Psoas muscle (tissue), 8 donors: ENCODE data around the gene MAGI1. TPM values are rescaled to one million over a fixed set of nuclear protein-coding genes. Genes with fewer than 3 reads are reported as not detected.

Experiments used
- ATAC-seq, 4 donors: fragments of 200-7000 bp; cut with Tn5 transposase; one replicate each; pipeline ENCODE4 v1.9.1; 2020; ENCODE audit warnings: moderate library complexity in 3 of 4, mild to moderate bottlenecking in 2 of 4
- DNase-seq, 2 donors: peaks; one replicate each; pipeline ENCODE4 v3.0.0-alpha.2; 2020
- H3K27ac ChIP-seq: fragments of 200-600 bp; one replicate; pipeline ENCODE4 v1.8.0; 2022
- H3K27me3 ChIP-seq, 3 donors: fragments of 200-600 bp in 1 of 3; one replicate each; pipeline versions ENCODE4 v1.6.1 to v1.8.0; 2013 to 2022; ENCODE audit warnings: low read length in 2 of 3, mild to moderate bottlenecking in 2 of 3, moderate library complexity in 1 of 3; ENCODE audit not compliant: insufficient read depth in 3 of 3
- H3K36me3 ChIP-seq, 2 donors: fragments of 200-600 bp in 1 of 2; one replicate each; pipeline versions ENCODE4 v1.6.1 to v1.8.0; 2013 to 2022; ENCODE audit warnings: low read depth in 1 of 2, mild to moderate bottlenecking in 1 of 2, moderate library complexity in 1 of 2; ENCODE audit not compliant: insufficient read depth in 1 of 2
- H3K4me1 ChIP-seq: fragments of 200-600 bp; one replicate; pipeline ENCODE4 v1.8.0; 2022
- H3K4me3 ChIP-seq: fragments of 200-600 bp; one replicate; pipeline ENCODE4 v1.8.0; 2022; ENCODE audit warnings: mild to moderate bottlenecking
- H3K9me3 ChIP-seq: fragments of 200-600 bp; one replicate; pipeline ENCODE4 v1.8.0; 2022
- WGBS, 3 donors: extraction: QIAGEN DNeasy Blood & Tissue Kit; methylation state at CpG; one replicate each; pipeline versions ENCODE4 v1.1.6 to v1.1.7; 2013; 5-methylcytosine and 5-hydroxymethylcytosine counted together
- intact Hi-C, 2 donors: fragments of 100-400 bp; cut with DNase I; formaldehyde crosslinking; loops; one replicate each; pipeline versions ENCODE4 v1.11.0 to v1.14.2; 2022
- polyA plus RNA-seq, 3 donors: library from polyadenylated mRNA; stranded (reverse); fragments of 200-250 nt; gene quantifications; one replicate each; pipeline ENCODE4 v1.2.3, GENCODE V29; 2013
- total RNA-seq, 4 donors: library from RNA; stranded (reverse); fragmentation: NEBNext Ultra II Directional in 2 of 4; extraction: Animal tissue kit (Norgen Biotek cat#: 25700) in 2 of 4; gene quantifications; one replicate each; pipeline versions ENCODE4 v1.2.1 to v1.2.4, GENCODE V29; 2021 to 2023
- TF ChIP-seq, protein P1 (sequence below): fragments of 200-600 bp; IDR thresholded peaks from one replicate; pipeline ENCODE4 v1.8.0; 2022; ENCODE audit warnings: antibody characterized with exemption
- donor health status: healthy with polysubstance abuse.
- donor health status: DM: no; HTN: no; CAD: no; lungs with moderate emphysema.
- donor health status: Bipolar disorder and iron deficiency.
- donor health status: healthy.
- donor health status: DM: yes; HTN: yes; CAD: no.
- donor health status: DM: no; HTN: no; CAD: no.
- donor health status: DM: no; HTN: no; CAD: no.
- donor health status: DM: yes; HTN: yes; CAD: no.

MAGI1 gene
- total and polyA plus RNA-seq, 7 donors = 4.5 to 8.1 (median 6.3) TPM

DNA sequence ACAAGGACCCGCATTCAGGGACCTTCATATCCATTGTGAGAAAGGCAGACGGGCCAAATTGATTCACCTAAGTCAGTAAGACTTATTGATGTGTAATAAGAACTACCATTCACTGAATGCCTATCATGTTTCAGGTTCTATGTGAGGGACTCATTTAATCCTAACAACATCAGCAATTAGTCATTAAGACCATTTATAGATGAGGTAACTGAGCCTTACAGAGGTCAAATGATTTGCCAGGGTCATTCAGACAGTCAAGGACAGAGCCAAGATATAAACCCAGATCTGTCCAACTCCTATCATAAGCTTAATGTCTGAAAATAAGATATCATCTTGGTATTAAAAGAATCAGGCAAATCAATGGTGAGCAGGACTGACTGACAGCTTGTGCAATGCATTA is 453.8 kb downstream of the MAGI1 start:
- H3K27me3 ChIP-seq = no peaks in the 10 kb centered on the region
- no peaks in the 10 kb centered on the region for H3K9me3 ChIP-seq
- ATAC-seq (peak in 3 of 4 donors; percentile 24 to 65 (median 52)), DNase-seq (no peak)
- no peaks in the 10 kb centered on the region for H3K4me1 ChIP-seq
- WGBS, 3 donors = 70 to 84% (median 81%) methylated on average over 2 of the region's 2 CpGs
- no peaks in the 10 kb centered on the region for H3K36me3 ChIP-seq
- intact Hi-C loops = no loop called here
- no peak overlapping the region for H3K4me3 ChIP-seq
- TF ChIP-seq, protein P1, sequence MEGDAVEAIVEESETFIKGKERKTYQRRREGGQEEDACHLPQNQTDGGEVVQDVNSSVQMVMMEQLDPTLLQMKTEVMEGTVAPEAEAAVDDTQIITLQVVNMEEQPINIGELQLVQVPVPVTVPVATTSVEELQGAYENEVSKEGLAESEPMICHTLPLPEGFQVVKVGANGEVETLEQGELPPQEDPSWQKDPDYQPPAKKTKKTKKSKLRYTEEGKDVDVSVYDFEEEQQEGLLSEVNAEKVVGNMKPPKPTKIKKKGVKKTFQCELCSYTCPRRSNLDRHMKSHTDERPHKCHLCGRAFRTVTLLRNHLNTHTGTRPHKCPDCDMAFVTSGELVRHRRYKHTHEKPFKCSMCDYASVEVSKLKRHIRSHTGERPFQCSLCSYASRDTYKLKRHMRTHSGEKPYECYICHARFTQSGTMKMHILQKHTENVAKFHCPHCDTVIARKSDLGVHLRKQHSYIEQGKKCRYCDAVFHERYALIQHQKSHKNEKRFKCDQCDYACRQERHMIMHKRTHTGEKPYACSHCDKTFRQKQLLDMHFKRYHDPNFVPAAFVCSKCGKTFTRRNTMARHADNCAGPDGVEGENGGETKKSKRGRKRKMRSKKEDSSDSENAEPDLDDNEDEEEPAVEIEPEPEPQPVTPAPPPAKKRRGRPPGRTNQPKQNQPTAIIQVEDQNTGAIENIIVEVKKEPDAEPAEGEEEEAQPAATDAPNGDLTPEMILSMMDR = no peak
- H3K27ac ChIP-seq = no peak overlapping the region

DNA sequence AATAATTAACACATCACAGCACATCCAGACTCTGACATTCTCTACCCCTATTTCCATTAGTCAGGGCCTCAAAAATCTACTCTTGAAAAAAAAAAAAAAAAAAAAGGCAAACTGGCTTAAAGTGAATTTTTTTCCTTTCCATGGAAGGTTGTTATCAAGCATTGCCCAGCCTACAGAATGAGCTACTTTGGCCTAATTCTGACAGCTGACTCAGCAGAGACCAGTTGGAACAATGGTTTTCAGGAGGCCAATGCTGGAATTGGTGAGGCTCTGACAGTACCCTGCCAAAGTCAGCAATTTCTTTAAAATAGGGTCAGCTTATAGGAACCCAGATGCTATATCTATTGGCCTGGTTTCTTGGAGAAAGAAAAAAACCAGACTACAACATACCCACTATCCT is 454.7 kb downstream of the MAGI1 start:
- no peak overlapping the region for H3K27ac ChIP-seq
- TF ChIP-seq, protein P1 = no peak

DNA sequence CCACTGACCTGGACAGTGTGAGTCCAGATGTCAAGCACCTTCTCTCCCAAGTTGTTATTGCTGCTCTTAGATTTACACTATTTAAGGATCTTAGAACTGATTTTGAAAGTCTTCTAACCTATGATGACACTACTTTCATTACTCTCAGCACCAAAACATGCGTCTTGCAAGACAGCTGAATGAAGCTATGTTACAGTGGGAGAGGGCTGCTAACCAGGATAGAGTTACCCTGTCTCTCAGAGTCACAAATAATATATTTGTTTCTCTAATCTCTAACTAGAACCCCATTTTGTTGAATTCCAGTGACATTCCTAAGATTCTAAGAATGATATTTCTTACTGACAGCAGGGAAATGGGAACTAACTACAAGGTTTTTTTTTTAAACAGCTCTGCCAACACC is 455.5 kb downstream of the MAGI1 start:
- Histone ChIP-seq H3K27me3 (no peaks in the 10 kb centered on the region), H3K27ac (no peak overlapping the region), H3K9me3 (no peaks in the 10 kb centered on the region), H3K36me3 (no peaks in the 10 kb centered on the region), H3K4me3 (no peak overlapping the region), H3K4me1 (no peaks in the 10 kb centered on the region)
- intact Hi-C loops = no loop called here
- ATAC-seq = no peak
- DNase-seq = no peak
- 89 to 100% (median 90%) methylated on average over 1 of the region's 1 CpG for WGBS, 3 donors
- TF ChIP-seq, protein P1 = no peak

More for the DNA sequence above, 454.7 kb downstream of the MAGI1 start:
- Histone ChIP-seq H3K27me3 (no peaks in the 10 kb centered on the region), H3K4me1 (no peaks in the 10 kb centered on the region), H3K36me3 (no peaks in the 10 kb centered on the region), H3K4me3 (no peak overlapping the region), H3K9me3 (no peaks in the 10 kb centered on the region)
- no peak for ATAC-seq
- intact Hi-C loops = no loop called here
- DNase-seq = no peak

DNA sequence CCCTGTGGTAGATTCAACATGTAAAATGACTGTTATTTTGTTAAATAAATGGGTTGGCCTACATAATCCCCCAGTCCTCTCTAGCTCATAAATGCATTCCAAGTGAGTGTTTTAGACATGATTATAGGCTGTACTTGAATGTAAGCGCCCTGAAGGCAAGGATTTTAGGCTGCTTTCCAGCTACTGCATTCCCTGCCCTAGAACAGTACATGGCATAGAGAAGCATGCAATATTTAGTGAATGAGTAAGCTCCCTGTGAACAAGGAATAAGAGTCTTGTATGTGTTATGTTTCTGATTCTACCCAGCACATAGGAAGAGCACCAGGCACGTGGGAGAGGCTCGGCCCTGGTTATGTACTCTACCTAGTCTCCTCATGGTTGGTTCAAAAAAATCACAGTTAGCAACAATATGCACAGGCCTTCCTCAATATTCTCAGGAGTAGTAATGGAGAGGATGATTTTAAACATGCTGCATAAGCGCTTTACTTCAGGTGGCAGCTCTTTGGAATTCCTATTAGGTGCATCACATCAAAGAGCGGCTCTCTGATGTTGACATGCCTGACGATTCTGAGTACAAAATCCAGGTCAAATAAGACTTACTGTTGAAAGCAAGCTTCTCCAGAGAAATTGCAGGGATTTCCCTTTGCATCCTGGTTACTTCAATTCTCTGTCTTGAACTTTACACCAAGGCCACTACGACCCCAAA is 456.6 kb downstream of the MAGI1 start:
- TF ChIP-seq, protein P1 = no peak
- no peak for DNase-seq
- H3K9me3 ChIP-seq = no peaks in the 10 kb centered on the region
- 80 to 96% (median 84%) methylated on average over 7 of the region's 7 CpGs for WGBS, 3 donors
- no peaks in the 10 kb centered on the region for H3K27me3 ChIP-seq
- intact Hi-C loops = no loop called here
- H3K36me3 ChIP-seq = no peaks in the 10 kb centered on the region
- ATAC-seq = peak in 2 of 4 donors; percentile 46 to 53
- peaks cover 6% of the 10 kb centered on the region for H3K4me1 ChIP-seq
- H3K27ac ChIP-seq = no peak overlapping the region
- H3K4me3 ChIP-seq = no peak overlapping the region

DNA sequence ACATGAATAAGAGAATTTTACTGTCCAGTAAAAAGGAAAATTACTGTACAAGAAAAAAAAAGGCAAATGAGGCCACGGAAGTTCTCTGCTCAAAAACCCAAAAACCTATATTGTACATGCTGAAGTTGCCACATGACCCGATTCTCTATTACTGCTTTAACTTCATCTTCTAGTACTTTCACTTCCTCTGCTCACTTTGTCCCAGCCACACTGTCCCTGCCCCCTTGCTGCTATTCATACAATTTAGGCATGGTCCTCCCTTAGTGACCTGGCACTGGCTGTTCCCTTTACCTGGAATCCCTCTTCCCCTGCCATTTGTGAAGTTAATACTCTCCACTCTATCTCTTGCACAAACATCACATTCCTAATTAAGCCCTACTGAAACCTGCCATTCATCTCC is 457.4 kb downstream of the MAGI1 start:
- no peaks in the 10 kb centered on the region for H3K9me3 ChIP-seq
- intact Hi-C loops = no loop called here
- no peaks in the 10 kb centered on the region for H3K36me3 ChIP-seq
- ATAC-seq (no peak), DNase-seq (no peak)
- TF ChIP-seq, protein P1 = no peak
- H3K4me3 ChIP-seq = no peak overlapping the region
- no peak overlapping the region for H3K27ac ChIP-seq
- H3K27me3 ChIP-seq = no peaks in the 10 kb centered on the region
- H3K4me1 ChIP-seq = peaks cover 15% of the 10 kb centered on the region
- 85 to 89% (median 89%) methylated on average over 2 of the region's 2 CpGs for WGBS, 3 donors
